Esophagus (tissue), 2 donors: ENCODE results near the gene APOB. TPM values are rescaled to one million over a fixed set of nuclear protein-coding genes. Genes with fewer than 3 reads are reported as not detected.

Source experiments
- H3K27ac ChIP-seq, 2 donors: one replicate each; pipeline ENCODE4 v1.5.1; 2013; ENCODE audit warnings: low read depth in 2 of 2, mild to moderate bottlenecking in 2 of 2, inconsistent platforms in 1 of 2, low read length in 1 of 2, moderate library complexity in 1 of 2
- H3K27me3 ChIP-seq, 2 donors: one replicate each; pipeline ENCODE4 v1.6.1; 2013; ENCODE audit warnings: low read length in 2 of 2, control low read depth in 1 of 2, mild to moderate bottlenecking in 1 of 2; ENCODE audit not compliant: insufficient read depth in 2 of 2, control insufficient read depth in 1 of 2
- H3K36me3 ChIP-seq, 2 donors: one replicate each; pipeline ENCODE4 v1.6.1; 2013; ENCODE audit warnings: low read length in 1 of 2; ENCODE audit not compliant: control insufficient read depth in 2 of 2, insufficient read depth in 2 of 2
- H3K4me1 ChIP-seq, 2 donors: one replicate each; pipeline ENCODE4 v1.6.1; 2013; ENCODE audit warnings: low read length in 1 of 2; ENCODE audit not compliant: control insufficient read depth in 2 of 2, insufficient read depth in 2 of 2
- H3K4me3 ChIP-seq, 2 donors: one replicate each; pipeline ENCODE4 v1.5.1; 2013; ENCODE audit warnings: low read length in 2 of 2, mild to moderate bottlenecking in 2 of 2, low read depth in 1 of 2, moderate library complexity in 1 of 2
- H3K9me3 ChIP-seq, 2 donors: one replicate each; pipeline ENCODE4 v1.6.1; 2013; ENCODE audit warnings: mild to moderate bottlenecking in 2 of 2, low read depth in 1 of 2, low read length in 1 of 2, moderate library complexity in 1 of 2; ENCODE audit not compliant: control insufficient read depth in 2 of 2, insufficient read depth in 1 of 2
- WGBS, 2 donors: extraction: QIAGEN DNeasy Blood & Tissue Kit; methylation state at CpG; one replicate each; pipeline ENCODE4 v1.1.7; 2013; 5-methylcytosine and 5-hydroxymethylcytosine counted together
- polyA plus RNA-seq, 2 donors: library from polyadenylated mRNA; stranded (reverse); fragments of 200-250 nt; gene quantifications; one replicate each; pipeline ENCODE4 v1.2.3, GENCODE V29; 2013
- donor health status: healthy with polysubstance abuse.
- donor health status: Bipolar disorder and iron deficiency.

The APOB gene
- polyA plus RNA-seq, 2 donors, result 0.02 TPM

DNA sequence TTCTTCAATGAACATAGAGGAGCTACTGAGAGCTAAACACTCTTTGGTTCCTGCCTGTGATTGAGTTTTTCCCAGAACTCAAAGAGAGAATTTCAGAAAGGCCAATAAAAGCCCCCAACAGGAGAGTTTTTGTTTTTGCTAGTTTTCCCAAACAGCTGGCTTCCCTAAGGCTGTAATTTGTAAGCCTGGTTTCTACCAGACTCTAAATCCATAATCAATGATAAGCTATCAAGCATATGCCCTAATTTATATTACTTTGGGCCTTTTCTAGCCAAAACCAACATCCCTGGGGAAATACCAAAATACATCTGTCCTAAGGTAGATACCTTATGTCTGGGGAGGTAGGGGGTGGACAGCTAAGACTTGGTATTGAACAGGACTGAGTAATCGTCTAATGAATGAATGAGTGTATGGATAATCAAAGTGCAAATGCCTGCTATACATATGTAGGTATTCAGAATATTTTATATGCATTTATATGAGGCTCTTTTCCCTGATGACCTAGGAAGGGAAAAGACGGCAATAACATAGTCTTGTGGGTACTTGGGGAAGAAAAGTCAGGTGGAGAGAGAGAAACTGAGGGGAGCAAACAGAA lies 26.0 kb upstream of the APOB start:
- Histone ChIP-seq H3K4me1 (no peaks in the 10 kb centered on the region), H3K27ac (no peak overlapping the region), H3K27me3 (no peaks in the 10 kb centered on the region), H3K4me3 (no peak overlapping the region), H3K36me3 (no peaks in the 10 kb centered on the region), H3K9me3 (no peaks in the 10 kb centered on the region)
- 37 to 45% methylated on average over 2 of the region's 2 CpGs for WGBS, 2 donors

DNA sequence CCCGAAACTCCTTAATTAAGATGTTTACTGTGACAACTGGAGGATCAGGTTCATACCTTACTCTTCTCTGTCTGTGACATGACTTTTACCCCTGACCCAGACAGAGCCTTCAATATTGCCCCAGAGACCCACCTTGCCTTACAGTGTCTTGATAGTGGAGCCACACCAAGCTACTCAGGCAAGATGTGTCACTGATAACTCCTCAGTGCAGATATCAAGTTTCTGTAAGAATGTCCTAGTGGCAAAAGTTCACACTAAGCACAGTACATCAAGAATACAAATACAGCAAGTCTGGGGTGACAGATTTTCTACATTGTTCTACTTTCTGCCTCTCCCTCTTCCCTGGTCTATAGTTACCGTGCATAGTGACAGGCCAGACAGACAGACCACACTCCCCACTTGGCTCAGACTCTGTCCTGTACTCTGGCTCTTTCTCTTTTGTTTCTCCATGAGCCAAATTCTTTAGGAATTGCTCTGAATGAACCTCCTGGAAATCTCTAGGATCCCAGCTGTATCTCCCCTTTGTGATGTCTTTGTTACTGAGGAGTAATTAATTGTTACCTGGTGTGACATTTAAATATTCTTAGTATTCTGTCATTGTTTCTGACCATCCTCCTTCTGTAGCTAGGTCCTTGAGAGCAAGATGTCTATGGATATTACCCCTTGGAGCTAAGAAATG lies 24.1 kb upstream of the APOB start:
- no peaks in the 10 kb centered on the region for H3K27me3 ChIP-seq
- no peak overlapping the region for H3K4me3 ChIP-seq
- H3K36me3 ChIP-seq, result no peaks in the 10 kb centered on the region
- no peak overlapping the region for H3K27ac ChIP-seq
- 55 to 58% methylated on average over 2 of the region's 2 CpGs for WGBS, 2 donors
- no peaks in the 10 kb centered on the region for H3K4me1 ChIP-seq
- no peaks in the 10 kb centered on the region for H3K9me3 ChIP-seq

DNA sequence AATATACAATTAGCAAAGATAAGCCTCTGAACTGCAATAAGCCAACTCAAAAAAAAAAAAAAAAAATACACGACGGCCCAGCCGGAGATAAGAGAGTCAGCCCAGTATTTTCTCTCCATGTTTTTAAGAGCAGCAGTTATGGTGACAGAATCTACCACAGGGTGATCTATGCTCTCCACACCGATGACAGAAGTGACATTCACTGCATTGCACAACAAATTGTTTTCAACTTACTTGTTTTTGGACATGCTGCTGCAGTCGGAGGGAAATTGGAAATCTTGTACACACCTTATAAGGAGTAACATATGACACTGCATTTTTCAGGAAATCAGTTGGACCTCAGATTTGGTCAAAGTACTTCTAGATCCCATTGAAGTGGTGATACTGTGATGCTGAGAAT lies 23.3 kb upstream of the APOB start:
- H3K9me3 ChIP-seq, result no peaks in the 10 kb centered on the region
- no peaks in the 10 kb centered on the region for H3K27me3 ChIP-seq
- H3K36me3 ChIP-seq, result no peaks in the 10 kb centered on the region
- no peaks in the 10 kb centered on the region for H3K4me1 ChIP-seq
- no peak overlapping the region for H3K4me3 ChIP-seq
- H3K27ac ChIP-seq, result no peak overlapping the region
- 57 to 64% methylated on average over 5 of the region's 5 CpGs for WGBS, 2 donors

DNA sequence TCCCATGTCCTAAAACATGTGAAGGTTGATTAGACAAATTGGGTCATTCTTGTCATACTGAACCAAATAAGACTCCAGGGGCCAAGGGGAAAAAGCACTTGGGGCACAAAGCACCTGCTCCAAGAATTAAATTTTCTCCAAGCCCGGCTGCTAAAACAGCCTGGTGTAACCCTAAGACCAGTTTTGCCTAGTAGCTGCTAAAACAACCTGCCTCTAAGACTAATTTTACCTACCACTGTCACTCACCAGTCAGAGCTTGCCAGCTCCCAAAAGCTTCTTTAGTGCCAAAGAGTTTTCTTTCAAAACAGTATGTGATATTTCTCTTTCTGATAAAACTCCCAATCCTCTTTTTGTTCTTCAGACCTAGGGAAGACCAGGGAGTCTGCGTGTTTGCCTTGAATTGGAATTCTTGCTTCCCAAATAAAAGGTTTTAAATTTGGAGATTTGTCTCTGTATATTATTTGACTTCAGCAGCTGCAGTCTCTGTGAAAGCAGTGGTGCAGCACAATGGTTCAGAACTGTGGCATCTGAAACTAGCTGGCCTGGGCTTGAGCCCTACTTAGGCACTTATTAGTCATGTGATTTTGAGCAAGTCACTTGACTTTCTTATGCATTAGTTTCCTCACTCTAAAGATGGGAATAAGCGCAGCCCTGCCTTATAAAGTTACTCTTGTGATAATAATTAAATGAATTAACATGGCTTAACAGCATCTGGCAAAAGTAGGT lies 16.2 kb upstream of the APOB start:
- Histone ChIP-seq H3K9me3 (no peaks in the 10 kb centered on the region), H3K27me3 (no peaks in the 10 kb centered on the region), H3K36me3 (no peaks in the 10 kb centered on the region), H3K4me1 (no peaks in the 10 kb centered on the region), H3K27ac (no peak overlapping the region), H3K4me3 (no peak overlapping the region)
- WGBS, 2 donors, result 79 to 87% methylated on average over 3 of the region's 3 CpGs

DNA sequence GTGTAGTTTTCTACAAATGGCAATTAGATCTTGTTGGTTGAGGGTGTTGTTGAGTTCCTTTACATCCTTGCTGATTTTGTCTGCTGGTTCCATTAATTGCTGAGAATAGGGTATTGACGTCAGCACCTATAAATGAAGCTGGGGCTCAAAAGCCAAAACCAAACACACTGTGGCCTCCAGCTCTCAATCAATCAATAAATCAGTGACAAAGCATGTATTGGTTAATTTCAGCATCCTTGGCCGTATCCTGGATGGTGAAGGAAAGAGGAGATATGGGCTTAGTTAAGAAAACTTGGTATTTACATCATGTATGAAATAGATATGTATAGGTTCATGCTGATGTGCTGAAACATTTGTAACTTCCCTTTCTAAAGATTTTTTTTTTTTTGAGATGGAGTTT lies 13.2 kb upstream of the APOB start:
- H3K27me3 ChIP-seq, result no peaks in the 10 kb centered on the region
- 74 to 81% methylated on average over 2 of the region's 2 CpGs for WGBS, 2 donors
- no peak overlapping the region for H3K4me3 ChIP-seq
- no peaks in the 10 kb centered on the region for H3K4me1 ChIP-seq
- no peak overlapping the region for H3K27ac ChIP-seq
- H3K9me3 ChIP-seq, result no peaks in the 10 kb centered on the region
- H3K36me3 ChIP-seq, result no peaks in the 10 kb centered on the region

DNA sequence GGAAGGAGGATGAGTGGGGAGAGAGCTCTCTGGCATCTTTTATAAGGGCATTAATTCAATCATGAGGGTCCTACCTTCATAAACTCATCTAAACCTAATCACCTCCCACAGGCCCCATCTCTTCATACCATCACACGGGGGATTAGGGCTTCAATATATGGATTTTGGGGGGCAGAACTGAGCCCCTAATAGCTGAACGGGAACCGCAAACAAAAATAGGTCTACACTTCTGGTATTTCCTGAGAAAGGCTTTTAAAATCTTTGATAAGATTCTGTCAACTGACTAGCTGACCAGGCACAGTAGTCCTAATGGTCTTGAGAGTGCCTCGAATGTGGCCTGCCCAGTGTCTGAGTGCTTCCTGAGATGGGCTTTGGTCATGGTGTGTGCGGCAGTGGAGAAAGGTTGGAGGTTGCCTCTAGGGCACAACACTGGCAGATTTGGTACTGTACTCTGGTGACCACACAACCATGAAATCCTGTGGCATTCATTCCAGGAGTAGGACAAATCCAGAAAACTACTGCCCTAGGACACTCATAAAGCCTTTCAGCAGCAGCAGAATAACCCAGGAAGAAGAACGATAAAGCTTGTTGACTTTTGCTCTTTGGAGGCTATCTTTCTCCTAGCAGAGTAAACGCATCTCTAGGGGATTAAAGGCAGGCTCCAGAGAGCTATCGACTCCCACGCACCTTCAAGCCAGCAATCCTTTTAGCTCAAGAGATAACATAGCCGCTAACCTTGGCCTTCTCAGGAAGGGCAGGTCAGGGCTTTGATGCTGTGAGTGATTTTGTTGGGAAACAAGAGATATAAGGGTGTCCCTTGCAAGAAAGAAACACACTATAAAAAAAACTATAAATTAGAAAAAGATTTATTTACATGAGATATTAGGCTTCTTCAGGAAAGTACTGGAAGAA lies 12.3 kb upstream of the APOB start:
- no peaks in the 10 kb centered on the region for H3K9me3 ChIP-seq
- 62 to 67% methylated on average over 10 of the region's 10 CpGs for WGBS, 2 donors
- H3K27ac ChIP-seq, result no peak overlapping the region

DNA sequence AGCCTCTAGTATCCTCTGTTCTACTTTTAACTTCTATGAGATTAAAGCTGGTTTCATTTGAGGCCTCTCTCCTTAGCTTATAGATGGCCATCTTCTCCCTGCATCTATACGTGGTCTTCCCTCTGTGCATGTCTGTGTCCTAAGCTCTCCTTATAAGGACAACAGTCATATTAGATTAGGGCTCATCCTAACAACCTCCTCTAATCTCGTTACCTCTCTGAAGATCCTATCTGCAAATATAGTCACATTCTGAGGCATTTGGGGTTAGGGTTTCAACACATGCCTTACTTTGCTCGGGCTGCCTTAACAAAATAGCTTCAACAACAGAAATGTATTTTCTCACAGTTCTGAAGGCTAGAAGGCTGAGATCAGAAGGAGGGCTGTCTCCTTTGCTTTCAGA lies 11.6 kb upstream of the APOB start:
- no peaks in the 10 kb centered on the region for H3K4me1 ChIP-seq
- 66 to 70% methylated on average over 3 of the region's 3 CpGs for WGBS, 2 donors
- H3K27me3 ChIP-seq, result no peaks in the 10 kb centered on the region
- H3K4me3 ChIP-seq, result no peak overlapping the region
- H3K9me3 ChIP-seq, result no peaks in the 10 kb centered on the region
- H3K36me3 ChIP-seq, result no peaks in the 10 kb centered on the region
- no peak overlapping the region for H3K27ac ChIP-seq

More for the DNA sequence above, 12.3 kb upstream of the APOB start:
- Histone ChIP-seq H3K4me3 (no peak overlapping the region), H3K4me1 (no peaks in the 10 kb centered on the region), H3K27me3 (no peaks in the 10 kb centered on the region), H3K36me3 (no peaks in the 10 kb centered on the region)

DNA sequence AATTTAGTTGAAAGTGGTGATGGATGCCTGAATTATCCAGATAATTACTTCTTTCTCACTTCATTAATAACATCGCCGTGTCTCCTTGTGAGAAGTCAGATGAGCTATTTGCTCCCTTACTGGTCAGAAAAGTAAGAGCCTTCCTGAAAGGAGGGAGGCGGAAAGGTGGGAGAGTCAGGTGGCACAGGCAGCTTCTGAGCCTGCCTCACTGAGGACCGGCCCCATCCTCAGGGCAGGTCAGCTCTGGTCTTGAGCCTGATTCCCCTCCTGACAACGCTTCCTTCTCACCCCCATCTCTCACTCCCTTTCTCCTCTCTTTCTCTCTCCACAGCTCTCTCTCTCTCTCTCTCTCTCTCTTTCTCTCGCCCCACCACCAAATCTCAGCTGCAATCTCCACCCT lies 10.1 kb upstream of the APOB start:
- Histone ChIP-seq H3K9me3 (no peaks in the 10 kb centered on the region), H3K27ac (no peak overlapping the region), H3K4me3 (no peak overlapping the region), H3K36me3 (no peaks in the 10 kb centered on the region), H3K4me1 (no peaks in the 10 kb centered on the region), H3K27me3 (no peaks in the 10 kb centered on the region)
- WGBS, 2 donors, result 88 to 90% methylated on average over 5 to 6 of the region's 6 CpGs

DNA sequence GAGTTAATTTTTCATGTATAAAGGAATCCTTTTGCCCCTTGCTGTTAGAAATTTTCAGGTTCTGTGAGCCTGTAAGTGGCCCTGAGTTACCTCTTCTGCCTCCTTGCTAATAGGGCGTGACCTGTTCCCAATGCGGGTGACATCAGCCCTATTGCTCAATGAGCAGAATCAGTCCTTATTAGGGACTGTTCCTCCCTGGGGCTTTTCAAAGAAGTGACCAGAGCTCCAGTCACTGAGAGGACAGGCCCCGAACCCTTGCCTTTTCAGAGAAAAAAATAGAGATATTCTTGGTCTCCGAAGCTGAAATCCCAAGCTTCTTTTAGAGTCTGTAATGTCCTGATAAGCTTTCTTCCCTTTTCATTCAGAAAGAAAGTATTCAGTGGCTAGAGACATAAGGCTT lies 8.2 kb upstream of the APOB start:
- Histone ChIP-seq H3K36me3 (no peaks in the 10 kb centered on the region), H3K27ac (no peak overlapping the region), H3K4me3 (no peak overlapping the region), H3K9me3 (no peaks in the 10 kb centered on the region), H3K4me1 (no peaks in the 10 kb centered on the region), H3K27me3 (no peaks in the 10 kb centered on the region)
- 67 to 71% methylated on average over 4 of the region's 4 CpGs for WGBS, 2 donors
